ENCODE data around the gene AIP.

The AIP gene

DNA sequence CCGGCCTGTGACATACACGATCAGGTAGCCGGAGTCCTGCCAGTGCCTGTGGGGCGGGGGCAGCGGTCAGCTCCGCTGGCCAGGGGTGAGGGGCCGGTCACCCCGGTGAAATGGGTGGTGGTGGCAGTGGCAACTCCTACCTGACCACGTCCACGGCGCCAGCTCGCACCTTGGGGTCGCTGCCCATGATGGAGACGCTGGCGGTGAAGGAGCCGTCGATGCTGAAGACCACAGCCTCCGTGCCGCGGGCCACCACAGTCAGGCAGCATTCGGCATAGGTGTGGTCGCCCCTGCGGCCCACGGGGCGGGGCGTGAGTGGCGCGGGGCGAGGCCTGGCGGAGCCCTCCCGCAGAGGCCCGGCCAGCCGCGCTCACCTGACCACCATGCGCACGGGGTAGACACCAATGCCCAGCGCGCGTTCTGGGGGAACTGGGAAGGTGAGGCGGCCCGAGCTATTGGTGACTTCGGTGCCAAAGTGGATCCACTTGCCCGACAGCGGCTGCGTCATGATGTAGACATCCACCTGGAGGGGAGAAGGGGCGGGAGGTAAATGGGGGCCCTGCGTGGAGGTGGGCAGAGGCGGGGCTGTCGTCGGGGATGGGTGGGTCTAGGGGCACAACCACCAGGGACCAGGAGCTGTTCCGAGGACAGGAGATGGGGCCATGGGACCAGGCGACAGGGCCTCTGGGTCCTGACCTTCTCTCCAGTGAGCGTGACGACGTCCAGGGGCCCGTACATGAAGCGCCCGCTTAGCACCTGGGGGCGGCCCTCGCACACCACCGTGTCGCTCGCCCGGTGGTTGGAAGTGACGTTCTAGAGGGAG is 10.9 kb downstream of the AIP start:
- no peak for DNase-seq (ENCODE audit: low read depth, low spot score)

DNA sequence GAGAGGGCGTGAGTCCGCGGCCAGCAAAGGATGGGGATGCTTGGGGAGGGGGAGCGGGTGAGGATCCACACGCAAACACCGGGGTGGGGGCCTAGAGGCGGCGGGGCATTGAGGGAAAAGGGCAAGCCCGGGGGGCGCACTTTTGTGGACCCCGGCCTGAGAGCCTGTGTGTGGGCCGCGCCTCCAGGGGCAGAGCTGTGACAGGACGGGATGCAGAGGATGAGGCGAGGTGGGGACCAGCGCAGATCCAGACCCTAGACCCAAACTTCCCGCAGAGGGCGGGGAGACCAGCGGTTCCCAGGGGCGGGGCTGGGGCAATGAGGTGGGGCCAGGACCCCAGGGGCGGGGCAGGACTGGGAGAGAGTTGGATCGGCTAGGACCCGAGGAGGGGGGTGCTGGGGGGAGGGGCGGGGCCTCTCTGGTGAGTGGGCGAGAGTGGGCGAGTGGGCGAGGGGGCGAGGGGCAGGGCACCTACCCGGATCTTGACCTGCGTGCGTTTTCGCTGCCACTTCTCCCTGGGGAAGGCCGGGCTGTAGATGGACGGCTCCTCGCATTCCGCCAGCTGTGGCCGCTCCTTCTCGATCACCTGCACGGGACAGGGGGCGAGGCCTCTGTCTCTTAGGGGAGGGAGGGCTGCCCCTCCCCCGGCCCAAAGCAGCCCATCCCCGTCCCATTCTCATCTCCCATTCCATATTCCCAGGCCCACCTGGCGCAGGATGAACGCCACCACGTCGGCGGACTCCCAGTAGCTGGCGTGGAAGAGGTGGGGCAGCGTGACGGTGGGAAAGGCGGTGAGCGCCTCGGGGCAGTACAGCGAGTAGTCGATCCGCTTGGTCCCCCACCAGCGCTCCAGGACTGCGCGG is 11.8 kb downstream of the AIP start:
- no peak for DNase-seq (ENCODE audit: low read depth, low spot score)

- no peak for DNase-seq (ENCODE audit: low read depth, low spot score)
Measured at GRCh38 chr11:67495234-67496005, 12.6 kb downstream of the AIP start.

GRCh38 chr11:67496113-67496512 is 13.3 kb downstream of the AIP start:
- no peak for DNase-seq (ENCODE audit: low read depth, low spot score)

GRCh38 chr11:67497656-67498291 is 14.9 kb downstream of the AIP start:
- DNase-seq (ENCODE audit: low read depth, low spot score), result no peak

- DNase-seq (ENCODE audit: low read depth, low spot score), result no peak
Measured at GRCh38 chr11:67498544-67498972, 15.7 kb downstream of the AIP start.

DNA sequence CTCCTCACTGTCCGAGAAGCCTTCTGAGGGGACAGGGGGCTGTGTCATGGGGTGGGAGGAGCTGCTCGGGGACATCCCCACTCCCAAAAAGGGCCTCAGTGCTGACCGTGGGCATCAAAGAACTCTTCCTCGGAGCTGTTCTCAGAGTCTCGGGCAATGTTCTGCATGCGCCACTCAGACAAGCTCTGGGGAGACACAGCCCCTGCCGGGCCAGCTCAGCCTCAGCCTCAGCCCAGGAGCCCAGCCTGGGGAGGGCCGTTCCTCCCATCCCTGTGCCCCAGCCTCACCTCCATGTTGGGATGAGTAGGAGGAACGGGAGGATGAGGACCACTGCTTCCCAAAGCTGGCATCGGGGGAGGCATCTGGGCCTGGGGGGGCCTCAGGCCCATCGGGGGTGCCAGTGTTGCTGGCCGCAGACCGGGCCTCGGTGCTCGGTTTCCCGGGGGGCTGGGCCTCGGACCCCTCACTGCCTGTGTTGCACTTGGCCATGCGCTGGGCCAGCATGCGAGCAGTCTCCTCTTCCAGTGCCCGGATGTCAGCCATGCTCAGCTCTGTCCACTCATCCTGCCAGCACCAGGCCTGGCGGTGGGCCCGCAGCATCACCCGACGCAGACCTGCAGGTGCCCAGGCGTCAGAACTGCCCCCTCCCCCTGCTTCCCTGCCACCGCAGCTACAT is 17.1 kb downstream of the AIP start:
- DNase-seq (ENCODE audit: low read depth, low spot score), result no peak

GRCh38 chr11:67500484-67500821 is 17.6 kb downstream of the AIP start:
- no peak for DNase-seq (ENCODE audit: low read depth, low spot score)

DNA sequence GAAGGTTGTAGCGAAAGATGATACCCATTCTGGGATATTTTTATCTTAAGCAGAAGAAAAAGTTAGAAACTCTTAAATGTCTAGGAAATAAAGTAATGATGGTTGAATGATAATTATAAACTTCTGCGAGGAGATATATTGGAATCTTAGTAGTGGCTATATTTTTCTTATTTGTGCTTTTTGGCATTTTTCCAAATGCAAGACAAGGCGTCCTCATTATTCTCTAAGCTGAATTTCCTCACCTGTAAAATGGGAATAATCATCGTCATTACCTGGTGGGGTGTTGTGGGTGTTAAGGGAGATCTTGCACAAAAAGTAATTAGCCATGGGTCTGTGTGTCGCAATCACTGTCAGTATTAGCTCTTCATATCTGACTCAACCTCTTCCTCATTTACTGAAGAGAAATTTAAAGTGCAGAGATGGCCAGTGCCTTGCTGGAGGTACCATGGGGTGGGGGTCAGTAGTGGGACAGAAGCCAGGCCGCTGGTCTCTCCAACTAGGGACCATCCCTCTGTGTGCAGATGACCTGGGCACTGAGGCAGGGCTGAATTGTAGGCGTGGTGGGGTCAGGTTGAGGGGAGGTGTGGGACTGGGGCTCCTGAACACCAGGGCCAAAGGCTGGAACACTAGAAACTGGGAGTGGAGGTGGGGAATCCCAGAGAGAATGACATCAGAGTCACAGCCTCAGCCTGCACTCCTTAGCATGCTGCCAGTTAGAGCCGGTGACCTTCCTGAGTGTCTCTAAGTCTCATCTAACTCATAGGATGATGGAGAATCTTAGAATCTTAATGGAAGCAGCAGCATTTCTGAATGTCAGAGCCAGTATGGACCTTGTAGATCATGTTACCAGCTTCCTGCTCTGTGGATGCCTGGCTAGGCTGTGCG is 18.2 kb downstream of the AIP start:
- DNase-seq (ENCODE audit: low read depth, low spot score), result no peak

DNA sequence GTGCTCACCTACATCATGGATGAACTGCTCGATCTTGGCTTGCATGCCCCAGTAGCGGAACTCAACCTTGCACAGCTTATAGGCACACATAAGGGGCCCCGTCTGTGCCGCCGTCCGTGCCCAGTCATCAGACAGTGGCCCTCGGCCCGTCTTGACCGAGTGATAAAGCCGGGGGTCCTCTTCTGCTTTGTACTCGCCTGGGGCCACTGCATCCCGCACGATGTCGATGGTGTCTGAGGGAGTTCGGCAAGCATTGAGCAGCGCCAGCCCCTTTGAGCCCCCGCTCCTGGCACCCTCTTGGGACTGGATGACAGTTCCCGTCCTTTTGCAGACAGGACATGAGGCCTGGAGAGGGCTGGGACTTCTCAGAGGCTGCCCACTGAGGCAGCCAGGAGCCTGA is 19.0 kb downstream of the AIP start:
- DNase-seq (ENCODE audit: low read depth, low spot score), result no peak

GRCh38 chr11:67502328-67502979 is 19.6 kb downstream of the AIP start:
- no peak for DNase-seq (ENCODE audit: low read depth, low spot score)

GRCh38 chr11:67503119-67504004 is 20.5 kb downstream of the AIP start:
- DNase-seq (ENCODE audit: low read depth, low spot score), result no peak

GRCh38 chr11:67504005-67504949 is 21.5 kb downstream of the AIP start:
- DNase-seq (ENCODE audit: low read depth, low spot score), result no peak

DNA sequence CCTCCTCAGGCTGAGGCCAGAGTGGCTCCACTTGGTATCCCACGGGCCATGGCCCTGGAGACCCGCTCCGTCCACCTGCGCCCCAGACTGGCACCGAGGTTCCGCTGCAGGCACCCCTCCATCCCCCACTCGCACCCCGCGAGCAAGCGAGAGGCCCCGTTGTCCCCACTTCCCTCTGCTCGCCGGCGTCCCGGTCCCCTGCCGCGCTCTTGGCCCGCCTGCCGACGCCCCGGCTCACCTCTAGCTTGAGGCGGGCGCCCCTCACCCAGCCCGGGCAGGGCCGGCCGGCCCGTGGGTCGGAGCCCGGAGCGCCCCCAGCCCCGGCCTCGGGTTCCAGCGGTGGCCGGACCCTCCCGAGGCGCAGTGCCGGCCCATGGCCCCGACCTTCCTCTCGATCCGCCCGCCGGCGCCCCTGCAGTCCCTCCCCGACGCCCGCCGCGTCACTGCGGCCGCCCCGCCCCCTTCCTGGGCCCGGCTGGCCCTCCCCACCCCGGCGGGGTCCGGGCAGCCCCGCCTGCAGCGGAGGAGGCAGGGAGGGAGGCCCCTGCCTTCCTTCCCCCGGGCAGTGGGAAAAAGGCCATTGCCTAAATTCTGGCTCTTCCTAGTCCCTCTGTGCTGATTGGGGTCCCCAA is 22.2 kb downstream of the AIP start, which contains the start of gene PITPNM1:
PITPNM1 (minus strand) TSS at position 414 of the 632 bp plus-strand sequence. CDS start 1,183 bp downstream, outside the sequence.
- no peak for DNase-seq (ENCODE audit: low read depth, low spot score)

DNA sequence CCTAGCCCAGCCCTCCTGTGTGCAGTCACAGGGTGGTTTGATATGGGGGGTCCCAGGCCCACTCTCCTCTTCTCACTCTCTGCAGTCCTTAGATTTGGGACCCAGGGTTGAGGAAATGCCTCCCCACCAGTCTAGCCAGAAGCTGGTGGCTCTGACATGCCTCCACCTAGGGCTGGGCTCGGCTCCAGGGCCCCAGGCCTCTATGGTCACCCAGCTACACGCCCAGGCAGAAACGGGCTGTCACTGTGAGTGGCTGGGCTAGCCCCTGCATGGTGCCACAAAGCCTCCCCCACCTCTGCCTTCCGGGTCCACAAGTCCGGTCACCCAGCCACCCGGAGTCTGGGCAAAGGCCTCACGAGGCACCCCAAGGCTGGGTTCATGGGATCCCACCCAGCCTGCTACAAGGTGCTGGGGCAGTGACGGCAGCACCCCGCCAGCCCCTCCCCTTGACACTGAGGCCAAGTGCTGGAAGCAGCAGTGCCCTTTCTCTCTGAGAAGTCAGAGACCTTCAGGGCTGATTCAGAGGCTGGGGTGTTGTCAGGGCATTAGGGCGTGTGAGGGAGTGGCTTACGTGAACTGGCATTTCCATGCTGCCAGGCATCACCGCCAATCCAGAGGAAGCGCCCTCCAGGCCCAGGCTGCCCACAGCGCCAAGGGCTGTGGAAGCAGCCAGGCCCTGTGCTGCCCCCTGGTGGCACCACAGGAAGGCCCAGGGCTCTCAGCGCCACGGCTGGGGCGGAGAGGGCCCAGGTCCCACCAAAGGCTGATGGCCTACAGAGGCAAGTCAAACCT is 23.0 kb downstream of the AIP start:
- DNase-seq (ENCODE audit: low read depth, low spot score), result peak; percentile 71
